Fibroblast of pulmonary artery (primary cell): ENCODE data around the gene MICOS13.

Experiments used
- DNase-seq: peaks from one replicate; pipeline ENCODE4 v3.0.0-alpha.2; 2010; ENCODE audit warnings: low read depth
- H3K4me3 ChIP-seq: replicated peaks from 2 replicates; pipeline ENCODE4 v1.5.1; 2011; ENCODE audit warnings: low read depth, mild to moderate bottlenecking, control low read depth, low read length, moderate library complexity
- CTCF ChIP-seq: IDR thresholded peaks from 2 replicates; pipeline ENCODE4 v1.5.1; 2011; ENCODE audit warnings: mild to moderate bottlenecking, control low read depth, low read length, inconsistent platforms; ENCODE audit errors: missing control alignments

The MICOS13 gene

GRCh38 chr19:5680437-5681368 is at the start of gene MICOS13, which contains the start of gene HSD11B1L:
Gene MICOS13 (minus strand): TSS chr19:5680516. CDS start chr19:5680486, 30 bp downstream.
Gene HSD11B1L (plus strand): TSS chr19:5681027. CDS start chr19:5684833, 3,806 bp downstream.
- no peak for TF ChIP-seq CTCF
- DNase-seq, result peak; percentile 99
- peak within 1 kb of the TSS; percentile 99 for H3K4me3 ChIP-seq

GRCh38 chr19:5727453-5728050 is 47.2 kb upstream of the MICOS13 start:
- no peak for TF ChIP-seq CTCF
- DNase-seq, result no peak
- H3K4me3 ChIP-seq, result no peak overlapping the region

GRCh38 chr19:5719961-5720790 is 39.9 kb upstream of the MICOS13 start, which contains the start of the genes CATSPERD and LONP1:
Gene CATSPERD (plus strand): TSS chr19:5720637. CDS start chr19:5720738, 101 bp downstream.
Gene LONP1 (minus strand): TSS chr19:5720146. CDS start chr19:5720132, 14 bp downstream.
- peak; percentile 99 for DNase-seq
- TF ChIP-seq CTCF, result peak; percentile 86
- peak within 1 kb of the TSS; percentile 95 for H3K4me3 ChIP-seq

- DNase-seq, result no peak
- no peak for TF ChIP-seq CTCF
- H3K4me3 ChIP-seq, result peak overlapping the region; percentile 95
These were observed 39.1 kb upstream of the MICOS13 start for GRCh38 chr19:5719274-5719960.

- no peak for TF ChIP-seq CTCF
- DNase-seq, result peak; percentile 79
- peak overlapping the region; percentile 95 for H3K4me3 ChIP-seq
These were observed 38.4 kb upstream of the MICOS13 start for GRCh38 chr19:5718579-5719273.
